Activated naive CD4-positive, alpha-beta T cell (primary cell): ENCODE results near the gene TTL.
A peak's percentile ranks its signal among the peaks of the same experiment; 100 is the strongest.
"Not testable (repeated sequence)": the region's sequence is repeated elsewhere in the genome, so short reads cannot be mapped to it uniquely, and the experiment has no call there.

Experiments
- DNase-seq, 4 experiments: peaks; one replicate each; lab custom pipeline; 2025; lab: John Stamatoyannopoulos, UW

TTL gene

GRCh38 chr2:112481528-112482233 is at the start of gene TTL:
Gene TTL, plus strand, starts transcription at chr2:112482156. Its CDS starts 189 bp downstream, at chr2:112482345.
- peak; percentile 28 to 78 (median 43) for DNase-seq

GRCh38 chr2:112432390-112432734 is 49.6 kb upstream of the TTL start:
- DNase-seq = not testable (repeated sequence)

GRCh38 chr2:112432735-112433479 is 49.0 kb upstream of the TTL start:
- not testable (repeated sequence) for DNase-seq

- not testable (repeated sequence) for DNase-seq
These were observed 48.5 kb upstream of the TTL start, which contains the start of gene RGPD8 for GRCh38 chr2:112433480-112433879. Gene RGPD8, minus strand, starts transcription at chr2:112433645. Its CDS starts 192 bp downstream, at chr2:112433453.

GRCh38 chr2:112433932-112434730 is 47.8 kb upstream of the TTL start:
- no peak for DNase-seq

- DNase-seq = not testable (repeated sequence)
These were observed 46.9 kb upstream of the TTL start for GRCh38 chr2:112434890-112435715.

GRCh38 chr2:112435716-112436431 is 46.1 kb upstream of the TTL start:
- not testable (repeated sequence) for DNase-seq

- not testable (repeated sequence) for DNase-seq
These were observed 45.0 kb upstream of the TTL start for GRCh38 chr2:112436993-112437392.

- not testable (repeated sequence) for DNase-seq
These were observed 44.5 kb upstream of the TTL start for GRCh38 chr2:112437405-112437831.

- DNase-seq = not testable (repeated sequence)
These were observed 43.2 kb upstream of the TTL start for GRCh38 chr2:112438603-112439261.

GRCh38 chr2:112444256-112444655 is 37.7 kb upstream of the TTL start:
- DNase-seq = not testable (repeated sequence)

GRCh38 chr2:112449854-112450253 is 32.1 kb upstream of the TTL start:
- no peak for DNase-seq

GRCh38 chr2:112451317-112451716 is 30.6 kb upstream of the TTL start:
- no peak for DNase-seq

- DNase-seq = no peak
These were observed 27.4 kb upstream of the TTL start for GRCh38 chr2:112454586-112454985.

- no peak for DNase-seq
These were observed 22.6 kb upstream of the TTL start for GRCh38 chr2:112459372-112459771.

- no peak for DNase-seq
These were observed 19.8 kb upstream of the TTL start for GRCh38 chr2:112462178-112462577.

- no peak for DNase-seq
These were observed 18.7 kb upstream of the TTL start for GRCh38 chr2:112463256-112463655.

GRCh38 chr2:112465382-112465781 is 16.6 kb upstream of the TTL start:
- DNase-seq = no peak

- DNase-seq = no peak
These were observed 9.3 kb upstream of the TTL start for GRCh38 chr2:112472547-112473263.
